Activated CD8-positive, alpha-beta T cell treated with anti-CD3 and anti-CD28 coated beads, Interleukin-2, amount 10 ng/mL, durations not matched to agents 7 days and 5 days (primary cell): ENCODE measurements around the gene TSPAN9. TPM values are rescaled to one million over a fixed set of nuclear protein-coding genes. Genes with fewer than 3 reads are reported as not detected.

Experiments used
- ATAC-seq: fragments of 150-1000 bp; cut with Tn5 transposase; one replicate; pipeline ENCODE4 v1.10.0; 2021; ENCODE audit warnings: moderate library complexity
- CTCF ChIA-PET: fragments of 350-600 bp; sonication (Branson Sonifier 250); formaldehyde crosslinking; loops from one replicate; lab custom pipeline; 2021; ENCODE audit warnings: antibody characterized with exemption; lab: Charles Lee
- POLR2A ChIA-PET: fragments of 350-600 bp; sonication (Branson Sonifier 250); formaldehyde crosslinking; loops from one replicate; lab custom pipeline; 2021; ENCODE audit warnings: antibody characterized with exemption; lab: Charles Lee
- DNase-seq: peaks from one replicate; pipeline ENCODE4 v3.0.0-alpha.2; 2020
- H3K27ac Mint-ChIP-seq: one replicate; pipeline ENCODE4 v1.8.0; 2021; ENCODE audit warnings: mild to moderate bottlenecking, mixed read lengths
- H3K27me3 Mint-ChIP-seq: one replicate; pipeline ENCODE4 v1.8.0; 2021; ENCODE audit warnings: low read depth, mixed read lengths
- H3K36me3 Mint-ChIP-seq: one replicate; pipeline ENCODE4 v1.8.0; 2021; ENCODE audit warnings: low read depth, mixed read lengths
- H3K4me1 Mint-ChIP-seq: one replicate; pipeline ENCODE4 v1.8.0; 2021; ENCODE audit warnings: low read depth, mixed read lengths
- H3K4me3 Mint-ChIP-seq: one replicate; pipeline ENCODE4 v1.8.0; 2021; ENCODE audit warnings: mild to moderate bottlenecking, mixed read lengths
- H3K9me3 Mint-ChIP-seq: one replicate; pipeline ENCODE4 v1.8.0; 2022; ENCODE audit warnings: mixed read lengths; ENCODE audit not compliant: insufficient read depth
- total RNA-seq, 2 experiments: library from RNA; stranded (reverse); gene quantifications; one replicate each; pipeline ENCODE4 v1.2.3, GENCODE V29; 2021

Gene TSPAN9
- total RNA-seq, 2 experiments from 2014 or later = not detected

GRCh38 chr12:3310271-3311026 lies 233.3 kb downstream of the TSPAN9 start:
- H3K27me3 Mint-ChIP-seq = no peaks in the 10 kb centered on the region
- CTCF ChIA-PET = interaction anchor here (5.2 kb wide), 1 partner anchor 10 kb away, joined by 59 read pairs; no protein-coding TSS in a partner anchor
- H3K36me3 Mint-ChIP-seq = no peaks in the 10 kb centered on the region
- H3K9me3 Mint-ChIP-seq = no peaks in the 10 kb centered on the region
- no peak overlapping the region for H3K4me3 Mint-ChIP-seq
- H3K27ac Mint-ChIP-seq = no peak overlapping the region
- ATAC-seq (no peak), DNase-seq (no peak)
- POLR2A ChIA-PET = no interaction called here
- no peaks in the 10 kb centered on the region for H3K4me1 Mint-ChIP-seq

- Mint-ChIP-seq H3K4me1 (no peaks in the 10 kb centered on the region), H3K27me3 (no peaks in the 10 kb centered on the region), H3K27ac (no peak overlapping the region), H3K9me3 (no peaks in the 10 kb centered on the region), H3K36me3 (no peaks in the 10 kb centered on the region), H3K4me3 (no peak overlapping the region)
- CTCF ChIA-PET = interaction anchor here (0.9 to 5.2 kb wide), 2 partner anchors 11 to 493 kb away, joined by 3 to 59 read pairs; no protein-coding TSS in a partner anchor
- DNase-seq (no peak), ATAC-seq (no peak)
- POLR2A ChIA-PET = no interaction called here
These were observed 233.8 kb downstream of the TSPAN9 start for GRCh38 chr12:3311027-3311402.

GRCh38 chr12:3311491-3312103 lies 234.4 kb downstream of the TSPAN9 start:
- CTCF ChIA-PET = interaction anchor here (0.9 to 5.2 kb wide), 3 partner anchors 11 to 492 kb away, joined by 3 to 59 read pairs (median 4); no protein-coding TSS in a partner anchor
- H3K27me3 Mint-ChIP-seq = no peaks in the 10 kb centered on the region
- no peaks in the 10 kb centered on the region for H3K36me3 Mint-ChIP-seq

GRCh38 chr12:3313066-3313465 lies 235.9 kb downstream of the TSPAN9 start:
- Mint-ChIP-seq H3K4me3 (no peak overlapping the region), H3K27me3 (no peaks in the 10 kb centered on the region), H3K9me3 (no peaks in the 10 kb centered on the region), H3K4me1 (no peaks in the 10 kb centered on the region), H3K27ac (no peak overlapping the region), H3K36me3 (no peaks in the 10 kb centered on the region)
- POLR2A ChIA-PET = no interaction called here
- ATAC-seq = no peak
- DNase-seq = no peak
- CTCF ChIA-PET = interaction anchor here (1.1 to 5.2 kb wide), 3 partner anchors 13 to 491 kb away, joined by 4 to 59 read pairs (median 12); no protein-coding TSS in a partner anchor

More at GRCh38 chr12:3311491-3312103, 234.4 kb downstream of the TSPAN9 start:
- Mint-ChIP-seq H3K9me3 (no peaks in the 10 kb centered on the region), H3K27ac (no peak overlapping the region), H3K4me3 (no peak overlapping the region), H3K4me1 (no peaks in the 10 kb centered on the region)
- DNase-seq (no peak), ATAC-seq (no peak)
- POLR2A ChIA-PET = no interaction called here

- POLR2A ChIA-PET = interaction anchor here (0.5 kb wide), 1 partner anchor 32 kb away, joined by 3 read pairs; no protein-coding TSS in a partner anchor
- H3K9me3 Mint-ChIP-seq = no peaks in the 10 kb centered on the region
- H3K36me3 Mint-ChIP-seq = no peaks in the 10 kb centered on the region
- CTCF ChIA-PET = interaction anchor here (0.9 to 5.2 kb wide), 9 partner anchors 14 to 494 kb away, joined by 3 to 59 read pairs (median 4); no protein-coding TSS in a partner anchor
- H3K27me3 Mint-ChIP-seq = peaks cover 2% of the 10 kb centered on the region
- peak; percentile 28 for DNase-seq
- peak; percentile 85 for ATAC-seq
- H3K27ac Mint-ChIP-seq = no peak overlapping the region
- H3K4me3 Mint-ChIP-seq = no peak overlapping the region
- H3K4me1 Mint-ChIP-seq = no peaks in the 10 kb centered on the region
These were observed 236.8 kb downstream of the TSPAN9 start for GRCh38 chr12:3313675-3314663.

GRCh38 chr12:3315201-3315661 lies 238.1 kb downstream of the TSPAN9 start:
- H3K27ac Mint-ChIP-seq = no peak overlapping the region
- ATAC-seq (no peak), DNase-seq (no peak)
- ChIA-PET POLR2A (no interaction called here), CTCF (interaction anchor here (1.3 to 5.2 kb wide), 6 partner anchors 15 to 489 kb away, joined by 3 to 59 read pairs (median 4); no protein-coding TSS in a partner anchor)
- H3K4me3 Mint-ChIP-seq = no peak overlapping the region
- peaks cover 2% of the 10 kb centered on the region for H3K27me3 Mint-ChIP-seq
- H3K4me1 Mint-ChIP-seq = no peaks in the 10 kb centered on the region
- no peaks in the 10 kb centered on the region for H3K9me3 Mint-ChIP-seq
- H3K36me3 Mint-ChIP-seq = no peaks in the 10 kb centered on the region

- Mint-ChIP-seq H3K36me3 (no peaks in the 10 kb centered on the region), H3K27me3 (peaks cover 2% of the 10 kb centered on the region), H3K4me1 (no peaks in the 10 kb centered on the region), H3K9me3 (no peaks in the 10 kb centered on the region), H3K4me3 (no peak overlapping the region), H3K27ac (no peak overlapping the region)
- ATAC-seq (no peak), DNase-seq (no peak)
- POLR2A ChIA-PET = no interaction called here
- CTCF ChIA-PET = interaction anchor here (3.1 kb wide), 1 partner anchor 17 kb away, joined by 12 read pairs; no protein-coding TSS in a partner anchor
These were observed 239.7 kb downstream of the TSPAN9 start for GRCh38 chr12:3316776-3317480.

- no peak overlapping the region for H3K4me3 Mint-ChIP-seq
- H3K4me1 Mint-ChIP-seq = no peaks in the 10 kb centered on the region
- no peaks in the 10 kb centered on the region for H3K9me3 Mint-ChIP-seq
- DNase-seq (no peak), ATAC-seq (no peak)
- H3K27ac Mint-ChIP-seq = no peak overlapping the region
- ChIA-PET CTCF (interaction anchor here (3.1 kb wide), 1 partner anchor 17 kb away, joined by 12 read pairs; no protein-coding TSS in a partner anchor), POLR2A (no interaction called here)
- peaks cover 2% of the 10 kb centered on the region for H3K27me3 Mint-ChIP-seq
- H3K36me3 Mint-ChIP-seq = no peaks in the 10 kb centered on the region
These were observed 240.3 kb downstream of the TSPAN9 start for GRCh38 chr12:3317481-3317815.

GRCh38 chr12:3317841-3318501 lies 240.8 kb downstream of the TSPAN9 start:
- no peaks in the 10 kb centered on the region for H3K9me3 Mint-ChIP-seq
- H3K4me3 Mint-ChIP-seq = no peak overlapping the region
- no peaks in the 10 kb centered on the region for H3K4me1 Mint-ChIP-seq
- no peak for DNase-seq
- no peak for ATAC-seq
- ChIA-PET POLR2A (no interaction called here), CTCF (interaction anchor here (3.1 kb wide), 1 partner anchor 18 kb away, joined by 12 read pairs; no protein-coding TSS in a partner anchor)
- no peaks in the 10 kb centered on the region for H3K36me3 Mint-ChIP-seq
- H3K27ac Mint-ChIP-seq = no peak overlapping the region
- peaks cover 2% of the 10 kb centered on the region for H3K27me3 Mint-ChIP-seq

GRCh38 chr12:3319723-3320492 lies 242.7 kb downstream of the TSPAN9 start:
- no peak overlapping the region for H3K27ac Mint-ChIP-seq
- H3K27me3 Mint-ChIP-seq = peaks cover 2% of the 10 kb centered on the region
- CTCF ChIA-PET = interaction anchor here (1.2 kb wide), 1 partner anchor 20 kb away, joined by 3 read pairs; no protein-coding TSS in a partner anchor
- no peaks in the 10 kb centered on the region for H3K36me3 Mint-ChIP-seq
- H3K4me1 Mint-ChIP-seq = no peaks in the 10 kb centered on the region
- POLR2A ChIA-PET = no interaction called here
- no peaks in the 10 kb centered on the region for H3K9me3 Mint-ChIP-seq
- H3K4me3 Mint-ChIP-seq = no peak overlapping the region
- DNase-seq = no peak
- no peak for ATAC-seq
